SU-DHL-6 (cell line): ENCODE measurements around the gene OSBPL7.

Source experiments
- H2AFZ ChIP-seq: fragments of 200-600 bp; sonication (generic); 2 replicates; pipeline ENCODE4 v1.6.1; 2014; ENCODE audit warnings: low read depth, mild to moderate bottlenecking, moderate library complexity, mixed read lengths, antibody characterized with exemption, low read length; ENCODE audit not compliant: severe bottlenecking
- H3F3A ChIP-seq: fragments of 200-600 bp; shearing (Covaris generic); 2 replicates; pipeline ENCODE4 v1.6.0; 2016; ENCODE audit warnings: antibody characterized with exemption, mild to moderate bottlenecking; ENCODE audit not compliant: insufficient read depth
- H3K27ac ChIP-seq: fragments of 200-600 bp; sonication (generic); 2 replicates; pipeline ENCODE4 v1.5.1; 2016; ENCODE audit warnings: low read depth, mild to moderate bottlenecking, low read length, moderate library complexity, mixed read lengths
- H3K27me3 ChIP-seq: fragments of 200-600 bp; sonication (generic), shearing (Covaris generic); 2 replicates; pipeline ENCODE4 v1.6.0; 2014; ENCODE audit warnings: mild to moderate bottlenecking, low read length
- H3K36me3 ChIP-seq: fragments of 200-600 bp; sonication (generic); 2 replicates; pipeline ENCODE4 v1.6.1; 2014; ENCODE audit warnings: mild to moderate bottlenecking, low read length, mixed read lengths
- H3K4me2 ChIP-seq: fragments of 300-600, 200-600 bp; shearing (Covaris generic), sonication (generic); 2 replicates; pipeline ENCODE4 v1.6.0; 2014; ENCODE audit warnings: low read length, low read depth, mild to moderate bottlenecking; ENCODE audit not compliant: poor library complexity, severe bottlenecking
- H3K4me3 ChIP-seq: fragments of 200-600 bp; sonication (generic); 2 replicates; pipeline ENCODE4 v1.5.1; 2014; ENCODE audit warnings: antibody characterized with exemption, low read length, mild to moderate bottlenecking, mixed read lengths; ENCODE audit not compliant: insufficient read depth, poor library complexity, severe bottlenecking
- H3K79me2 ChIP-seq: fragments of 200-600 bp; sonication (generic); 2 replicates; pipeline ENCODE4 v1.6.1; 2014; ENCODE audit warnings: mild to moderate bottlenecking, low read length, moderate library complexity; ENCODE audit not compliant: insufficient read depth
- H3K9ac ChIP-seq: fragments of 200-600 bp; sonication (generic); 2 replicates; pipeline ENCODE4 v1.7.0; 2014; ENCODE audit warnings: mild to moderate bottlenecking, low read length
- H3K9me2 ChIP-seq: fragments of 200-600 bp; sonication (generic); replicated peaks from 2 replicates; pipeline ENCODE4 v1.6.1; 2014; ENCODE audit warnings: low read length; ENCODE audit not compliant: insufficient read depth
- H3K9me3 ChIP-seq: fragments of 200-600 bp; sonication (generic); 2 replicates; pipeline ENCODE4 v1.6.1; 2014; ENCODE audit warnings: low read length, mixed read lengths; ENCODE audit not compliant: insufficient read depth
- H4K20me1 ChIP-seq: fragments of 200-600 bp; sonication (generic); 2 replicates; pipeline ENCODE4 v1.6.1; 2014; ENCODE audit warnings: low read depth, mild to moderate bottlenecking, antibody characterized with exemption, low read length, moderate library complexity, mixed read lengths
- EZH2phosphoT487 ChIP-seq: fragments of 200-600 bp; sonication (generic), shearing (Covaris generic); conservative IDR thresholded peaks from 2 replicates; pipeline ENCODE4 v1.6.1; 2018; ENCODE audit warnings: mild to moderate bottlenecking, antibody characterized with exemption, low read length, moderate library complexity, mixed read lengths
- TF ChIP-seq, protein P1 (sequence below): fragments of 200-600 bp; sonication (generic); IDR thresholded peaks from one replicate; pipeline ENCODE4 v1.5.1; 2017; ENCODE audit warnings: antibody characterized with exemption, mild to moderate bottlenecking, low read length, moderate library complexity; ENCODE audit not compliant: insufficient read depth, poor library complexity, severe bottlenecking

Gene OSBPL7

DNA sequence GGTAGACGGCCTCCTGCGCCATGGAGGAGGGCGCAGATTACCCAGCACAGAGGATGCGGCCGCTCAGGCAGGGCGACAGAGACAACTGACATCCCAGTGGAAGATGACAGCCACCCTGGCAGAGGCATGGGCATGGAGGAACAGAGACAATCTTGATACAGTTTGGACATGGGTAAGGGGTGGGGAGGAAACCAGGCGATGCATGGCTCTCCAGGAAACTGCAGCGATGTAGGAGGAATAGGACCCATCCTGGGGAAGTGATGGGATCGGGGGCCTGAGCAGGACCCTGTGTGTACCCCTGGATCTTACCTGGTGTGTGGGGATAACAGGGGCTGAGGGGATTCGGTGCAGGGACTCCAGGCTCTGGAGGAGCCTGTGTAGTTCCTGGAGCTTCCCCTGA is 4.6 kb downstream of the OSBPL7 start:
- no peaks in the 10 kb centered on the region for H3K36me3 ChIP-seq
- H3K9me3 ChIP-seq, result no peaks in the 10 kb centered on the region
- H4K20me1 ChIP-seq, result no peaks in the 10 kb centered on the region
- H3K27me3 ChIP-seq, result no peaks in the 10 kb centered on the region
- H3K4me3 ChIP-seq, result no peak overlapping the region
- H3K79me2 ChIP-seq, result peaks cover 12% of the 10 kb centered on the region; the same call in 1 of the 2 replicates
- TF ChIP-seq, protein P1, sequence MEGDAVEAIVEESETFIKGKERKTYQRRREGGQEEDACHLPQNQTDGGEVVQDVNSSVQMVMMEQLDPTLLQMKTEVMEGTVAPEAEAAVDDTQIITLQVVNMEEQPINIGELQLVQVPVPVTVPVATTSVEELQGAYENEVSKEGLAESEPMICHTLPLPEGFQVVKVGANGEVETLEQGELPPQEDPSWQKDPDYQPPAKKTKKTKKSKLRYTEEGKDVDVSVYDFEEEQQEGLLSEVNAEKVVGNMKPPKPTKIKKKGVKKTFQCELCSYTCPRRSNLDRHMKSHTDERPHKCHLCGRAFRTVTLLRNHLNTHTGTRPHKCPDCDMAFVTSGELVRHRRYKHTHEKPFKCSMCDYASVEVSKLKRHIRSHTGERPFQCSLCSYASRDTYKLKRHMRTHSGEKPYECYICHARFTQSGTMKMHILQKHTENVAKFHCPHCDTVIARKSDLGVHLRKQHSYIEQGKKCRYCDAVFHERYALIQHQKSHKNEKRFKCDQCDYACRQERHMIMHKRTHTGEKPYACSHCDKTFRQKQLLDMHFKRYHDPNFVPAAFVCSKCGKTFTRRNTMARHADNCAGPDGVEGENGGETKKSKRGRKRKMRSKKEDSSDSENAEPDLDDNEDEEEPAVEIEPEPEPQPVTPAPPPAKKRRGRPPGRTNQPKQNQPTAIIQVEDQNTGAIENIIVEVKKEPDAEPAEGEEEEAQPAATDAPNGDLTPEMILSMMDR, result no peak
- TF ChIP-seq EZH2phosphoT487, result no peak
- no peaks in the 10 kb centered on the region for H3K9me2 ChIP-seq
- H3K9ac ChIP-seq, result no peak overlapping the region
- no peaks in the 10 kb centered on the region for H3F3A ChIP-seq
- no peak overlapping the region for H3K27ac ChIP-seq
- H3K4me2 ChIP-seq, result no peak overlapping the region
- H2AFZ ChIP-seq, result no peak overlapping the region

DNA sequence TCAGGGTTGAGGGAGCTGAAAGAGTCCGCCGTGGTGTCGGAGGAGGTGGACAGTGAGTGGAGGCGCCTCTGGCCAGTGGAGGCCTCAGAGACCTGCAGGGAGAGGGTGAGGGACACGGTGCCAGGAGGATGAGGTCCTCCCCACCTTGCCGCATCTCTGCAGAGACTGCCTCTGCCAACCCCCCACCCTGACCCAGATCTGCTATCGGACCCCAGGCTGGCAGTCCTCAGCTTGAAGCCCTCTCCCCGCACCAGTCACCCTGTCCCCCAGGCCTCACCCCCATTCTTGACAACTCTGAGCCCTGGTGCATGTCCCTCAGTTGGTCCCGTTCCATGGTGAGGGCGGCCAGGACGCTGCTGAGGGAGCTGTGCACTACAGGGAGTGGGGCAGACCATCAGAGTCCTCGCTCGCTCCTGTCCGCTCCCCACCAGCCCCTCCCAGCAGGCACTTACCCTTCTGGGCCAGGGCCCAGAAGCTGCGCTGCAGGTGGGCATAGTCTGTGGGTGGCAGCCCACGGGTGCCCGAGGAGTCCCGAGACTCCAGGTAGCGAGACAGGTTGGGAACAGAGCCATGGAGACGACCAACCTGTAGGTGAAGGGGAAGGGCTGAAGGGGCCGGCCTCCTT is 5.4 kb downstream of the OSBPL7 start:
- H2AFZ ChIP-seq, result no peak overlapping the region
- no peaks in the 10 kb centered on the region for H3K9me2 ChIP-seq
- no peak overlapping the region for H3K9ac ChIP-seq
- no peak overlapping the region for H3K4me3 ChIP-seq
- H3F3A ChIP-seq, result no peaks in the 10 kb centered on the region
- no peak overlapping the region for H3K27ac ChIP-seq
- no peaks in the 10 kb centered on the region for H3K9me3 ChIP-seq
- H3K4me2 ChIP-seq, result no peak overlapping the region
- no peaks in the 10 kb centered on the region for H3K36me3 ChIP-seq
- H4K20me1 ChIP-seq, result no peaks in the 10 kb centered on the region
- no peaks in the 10 kb centered on the region for H3K27me3 ChIP-seq
- H3K79me2 ChIP-seq, result peaks cover 9% of the 10 kb centered on the region; the same call in 1 of the 2 replicates
- no peak for TF ChIP-seq EZH2phosphoT487
- TF ChIP-seq, protein P1, result no peak

DNA sequence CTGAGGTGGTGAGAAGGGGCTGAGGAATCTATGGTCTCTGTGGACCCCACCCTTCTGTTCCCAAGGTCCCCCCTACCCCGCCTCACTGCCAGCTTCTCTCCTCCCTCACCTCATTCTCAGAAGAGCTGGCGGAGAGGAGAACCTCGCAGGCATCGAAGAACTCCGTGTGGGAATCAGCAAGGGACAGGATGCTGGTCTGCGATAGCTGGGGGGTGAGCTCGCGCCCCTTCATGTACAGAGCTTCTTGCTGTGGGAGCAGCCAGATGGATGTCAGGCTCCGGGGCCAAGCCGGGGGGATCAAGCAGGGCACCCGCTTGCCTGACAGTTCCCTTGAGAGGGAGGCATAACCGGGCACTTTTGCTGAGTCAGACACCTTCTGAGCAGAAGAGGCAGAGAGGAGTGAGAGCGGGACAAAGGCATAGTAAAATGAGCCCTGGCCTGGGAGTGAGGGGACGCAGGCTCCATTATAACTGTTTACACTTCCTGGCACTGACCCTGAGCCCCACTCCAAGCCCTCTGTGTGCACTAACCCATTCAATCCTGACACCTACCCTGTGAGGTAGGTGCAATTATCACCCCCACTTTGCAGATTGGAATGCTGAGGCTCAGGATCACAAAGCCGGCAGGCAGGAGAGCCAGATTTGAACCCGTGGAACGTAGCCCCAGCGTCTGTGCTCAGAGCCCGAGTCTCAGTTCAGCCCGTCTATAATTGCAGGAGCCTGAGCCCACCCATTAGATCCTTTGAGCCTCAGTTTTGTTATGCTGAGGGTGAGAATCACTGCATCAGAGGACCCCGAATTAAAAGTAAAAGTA is 6.3 kb downstream of the OSBPL7 start:
- H2AFZ ChIP-seq, result no peak overlapping the region

More for the DNA sequence above, 6.3 kb downstream of the OSBPL7 start:
- H3K27me3 ChIP-seq, result no peaks in the 10 kb centered on the region
- H3K36me3 ChIP-seq, result no peaks in the 10 kb centered on the region
- no peak overlapping the region for H3K4me2 ChIP-seq
- H4K20me1 ChIP-seq, result no peaks in the 10 kb centered on the region
- no peaks in the 10 kb centered on the region for H3F3A ChIP-seq
- H3K27ac ChIP-seq, result no peak overlapping the region
- no peaks in the 10 kb centered on the region for H3K9me2 ChIP-seq
- no peak for TF ChIP-seq EZH2phosphoT487
- TF ChIP-seq, protein P1, result no peak
- no peaks in the 10 kb centered on the region for H3K9me3 ChIP-seq
- H3K4me3 ChIP-seq, result no peak overlapping the region
- peaks cover under 1% of the 10 kb centered on the region; the same call in 1 of the 2 replicates for H3K79me2 ChIP-seq
- H3K9ac ChIP-seq, result no peak overlapping the region
